Osteocyte (in vitro differentiated cells): Measurements from ENCODE around the gene MBP. TPM values are rescaled to one million over a fixed set of nuclear protein-coding genes. Genes with fewer than 3 reads are reported as not detected.

Experiments
- DNase-seq: peaks from one replicate; pipeline ENCODE4 v3.0.0; 2021; ENCODE audit warnings: mixed read lengths; ENCODE audit not compliant: unreplicated experiment; ENCODE audit errors: extremely low spot score
- H3K27ac Mint-ChIP-seq: one replicate; pipeline ENCODE4 v1.8.0; 2021; ENCODE audit warnings: mild to moderate bottlenecking, mixed read lengths; ENCODE audit not compliant: unreplicated experiment
- H3K27me3 Mint-ChIP-seq: one replicate; pipeline ENCODE4 v1.8.0; 2021; ENCODE audit warnings: mixed read lengths; ENCODE audit not compliant: unreplicated experiment
- H3K36me3 Mint-ChIP-seq: one replicate; pipeline ENCODE4 v1.8.0; 2021; ENCODE audit warnings: mixed read lengths; ENCODE audit not compliant: unreplicated experiment
- H3K4me1 Mint-ChIP-seq: one replicate; pipeline ENCODE4 v1.8.0; 2021; ENCODE audit warnings: mixed read lengths; ENCODE audit not compliant: unreplicated experiment
- H3K4me3 Mint-ChIP-seq: one replicate; pipeline ENCODE4 v1.8.0; 2021; ENCODE audit warnings: mild to moderate bottlenecking, moderate library complexity, mixed read lengths; ENCODE audit not compliant: unreplicated experiment
- H3K9me3 Mint-ChIP-seq: one replicate; pipeline ENCODE4 v1.8.0; 2021; ENCODE audit warnings: mixed read lengths; ENCODE audit not compliant: unreplicated experiment
- total RNA-seq: library from RNA; stranded (reverse); gene quantifications from 2 replicates; pipeline ENCODE4 v1.2.1, GENCODE V29; 2021
- TF ChIP-seq, protein P1 (sequence below): fragments of 200-600 bp; sonication (generic); IDR thresholded peaks from 2 replicates; pipeline ENCODE4 v1.5.0; 2021; ENCODE audit warnings: antibody characterized with exemption, mild to moderate bottlenecking, moderate library complexity

MBP gene
- total RNA-seq, 1 donor from 2014 or later, result 18.6 TPM

GRCh38 chr18:77165503-77166188, 33.1 kb upstream of the MBP start:
- Mint-ChIP-seq H3K9me3 (no peaks in the 10 kb centered on the region), H3K4me1 (peaks cover 27% of the 10 kb centered on the region), H3K36me3 (no peaks in the 10 kb centered on the region), H3K27me3 (peaks cover 4% of the 10 kb centered on the region), H3K27ac (peak overlapping the region; percentile 76), H3K4me3 (no peak overlapping the region)
- TF ChIP-seq, protein P1, sequence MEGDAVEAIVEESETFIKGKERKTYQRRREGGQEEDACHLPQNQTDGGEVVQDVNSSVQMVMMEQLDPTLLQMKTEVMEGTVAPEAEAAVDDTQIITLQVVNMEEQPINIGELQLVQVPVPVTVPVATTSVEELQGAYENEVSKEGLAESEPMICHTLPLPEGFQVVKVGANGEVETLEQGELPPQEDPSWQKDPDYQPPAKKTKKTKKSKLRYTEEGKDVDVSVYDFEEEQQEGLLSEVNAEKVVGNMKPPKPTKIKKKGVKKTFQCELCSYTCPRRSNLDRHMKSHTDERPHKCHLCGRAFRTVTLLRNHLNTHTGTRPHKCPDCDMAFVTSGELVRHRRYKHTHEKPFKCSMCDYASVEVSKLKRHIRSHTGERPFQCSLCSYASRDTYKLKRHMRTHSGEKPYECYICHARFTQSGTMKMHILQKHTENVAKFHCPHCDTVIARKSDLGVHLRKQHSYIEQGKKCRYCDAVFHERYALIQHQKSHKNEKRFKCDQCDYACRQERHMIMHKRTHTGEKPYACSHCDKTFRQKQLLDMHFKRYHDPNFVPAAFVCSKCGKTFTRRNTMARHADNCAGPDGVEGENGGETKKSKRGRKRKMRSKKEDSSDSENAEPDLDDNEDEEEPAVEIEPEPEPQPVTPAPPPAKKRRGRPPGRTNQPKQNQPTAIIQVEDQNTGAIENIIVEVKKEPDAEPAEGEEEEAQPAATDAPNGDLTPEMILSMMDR, result no peak
- no peak for DNase-seq

- Mint-ChIP-seq H3K4me1 (peaks cover 27% of the 10 kb centered on the region), H3K9me3 (no peaks in the 10 kb centered on the region), H3K4me3 (no peak overlapping the region), H3K36me3 (no peaks in the 10 kb centered on the region), H3K27me3 (peaks cover 9% of the 10 kb centered on the region), H3K27ac (no peak overlapping the region)
- DNase-seq, result no peak
- TF ChIP-seq, protein P1, result no peak
Observed at GRCh38 chr18:77164763-77165485, 32.3 kb upstream of the MBP start.

GRCh38 chr18:77164026-77164425, 31.4 kb upstream of the MBP start:
- no peaks in the 10 kb centered on the region for H3K9me3 Mint-ChIP-seq
- TF ChIP-seq, protein P1, result no peak
- no peak overlapping the region for H3K4me3 Mint-ChIP-seq
- DNase-seq, result no peak
- H3K27me3 Mint-ChIP-seq, result peaks cover 13% of the 10 kb centered on the region
- H3K36me3 Mint-ChIP-seq, result no peaks in the 10 kb centered on the region
- peaks cover 27% of the 10 kb centered on the region for H3K4me1 Mint-ChIP-seq
- no peak overlapping the region for H3K27ac Mint-ChIP-seq

DNA sequence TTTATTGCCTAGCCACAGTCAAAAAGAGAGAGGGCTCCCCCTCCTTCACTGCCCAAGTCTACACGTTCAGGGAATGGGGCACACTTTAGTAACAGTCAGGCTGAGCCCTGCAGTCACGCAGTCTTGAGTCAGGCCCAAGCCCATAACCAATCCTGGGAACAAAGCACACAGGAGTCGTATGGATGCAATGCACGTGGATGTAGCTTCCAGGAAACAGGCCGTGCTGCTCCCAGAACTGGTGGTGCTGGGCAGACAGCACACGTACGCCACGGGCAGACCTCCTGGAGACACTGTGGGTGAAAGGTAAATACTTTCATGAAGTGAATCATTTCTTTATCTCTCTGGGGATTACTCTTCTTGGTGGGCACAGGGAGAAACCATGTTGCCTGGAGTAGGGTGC, 30.0 kb upstream of the MBP start:
- no peak for DNase-seq
- Mint-ChIP-seq H3K27ac (no peak overlapping the region), H3K9me3 (no peaks in the 10 kb centered on the region), H3K4me3 (no peak overlapping the region), H3K27me3 (peaks cover 15% of the 10 kb centered on the region), H3K36me3 (no peaks in the 10 kb centered on the region), H3K4me1 (peaks cover 24% of the 10 kb centered on the region)
- TF ChIP-seq, protein P1, result no peak

GRCh38 chr18:77161961-77162360, 29.4 kb upstream of the MBP start:
- TF ChIP-seq, protein P1, result no peak
- H3K27me3 Mint-ChIP-seq, result peaks cover 22% of the 10 kb centered on the region
- peaks cover 18% of the 10 kb centered on the region for H3K4me1 Mint-ChIP-seq
- no peaks in the 10 kb centered on the region for H3K9me3 Mint-ChIP-seq
- no peak overlapping the region for H3K4me3 Mint-ChIP-seq
- no peaks in the 10 kb centered on the region for H3K36me3 Mint-ChIP-seq
- no peak overlapping the region for H3K27ac Mint-ChIP-seq
- no peak for DNase-seq
